ENCODE results near the gene MFRP.
A peak's percentile ranks its signal among the peaks of the same experiment; 100 is the strongest.

The MFRP gene

GRCh38 chr11:119355091-119355843 is 8.8 kb upstream of the MFRP start:
- DNase-seq, result no peak

- DNase-seq, result no peak
Observed at GRCh38 chr11:119352857-119353260, 6.4 kb upstream of the MFRP start.

GRCh38 chr11:119351232-119351631 is 4.7 kb upstream of the MFRP start:
- no peak for DNase-seq

- no peak for DNase-seq
Observed at GRCh38 chr11:119350302-119350701, 3.8 kb upstream of the MFRP start.

GRCh38 chr11:119347940-119348605 is 1.6 kb upstream of the MFRP start:
- no peak for DNase-seq

GRCh38 chr11:119347242-119347641 is 737 bp upstream of the MFRP start:
- DNase-seq, result no peak

GRCh38 chr11:119345685-119346084 is 820 bp downstream of the MFRP start:
- DNase-seq, result no peak

- no peak for DNase-seq
Observed at GRCh38 chr11:119344291-119345010, 2.1 kb downstream of the MFRP start.

GRCh38 chr11:119343726-119344125 is 2.8 kb downstream of the MFRP start:
- DNase-seq, result no peak

GRCh38 chr11:119342362-119343130 is 4.0 kb downstream of the MFRP start:
- DNase-seq, result no peak

- DNase-seq, result no peak
Observed at GRCh38 chr11:119342023-119342300, 4.5 kb downstream of the MFRP start.

- no peak for DNase-seq
Observed at GRCh38 chr11:119341222-119342022, 5.1 kb downstream of the MFRP start.

- no peak for DNase-seq
Observed at GRCh38 chr11:119340335-119341221, 5.9 kb downstream of the MFRP start, which contains the start of gene C1QTNF5. TSS of gene C1QTNF5 (minus strand) at chr11:119340883. CDS start at chr11:119340397, 486 bp downstream.

GRCh38 chr11:119339589-119340334 is 6.7 kb downstream of the MFRP start:
- peak; percentile 47 for DNase-seq

- no peak for DNase-seq
Observed at GRCh38 chr11:119338965-119339588, 7.4 kb downstream of the MFRP start.

- DNase-seq, result peak; percentile 74
Observed at GRCh38 chr11:119338318-119338890, 8.1 kb downstream of the MFRP start.

GRCh38 chr11:119337581-119338317 is 8.8 kb downstream of the MFRP start:
- no peak for DNase-seq

- DNase-seq, result no peak
Observed at GRCh38 chr11:119336744-119337469, 9.6 kb downstream of the MFRP start.

All from CD4-positive, alpha-beta T cell treated with Interleukin-6 for 4 hours (primary cell).